Fibroblast of pulmonary artery (primary cell): Measurements from ENCODE around the gene SMTNL2.
A peak's percentile ranks its signal among the peaks of the same experiment; 100 is the strongest.

Source experiments
- DNase-seq: peaks from one replicate; pipeline ENCODE4 v3.0.0-alpha.2; 2010; ENCODE audit warnings: low read depth
- H3K4me3 ChIP-seq: replicated peaks from 2 replicates; pipeline ENCODE4 v1.5.1; 2011; ENCODE audit warnings: low read depth, mild to moderate bottlenecking, control low read depth, low read length, moderate library complexity
- CTCF ChIP-seq: IDR thresholded peaks from 2 replicates; pipeline ENCODE4 v1.5.1; 2011; ENCODE audit warnings: mild to moderate bottlenecking, control low read depth, low read length, inconsistent platforms; ENCODE audit errors: missing control alignments

SMTNL2 gene

GRCh38 chr17:4562015-4562969, 22.0 kb upstream of the SMTNL2 start:
- TF ChIP-seq CTCF, result no peak
- no peak for DNase-seq
- no peak overlapping the region for H3K4me3 ChIP-seq

GRCh38 chr17:4565209-4566141, 18.9 kb upstream of the SMTNL2 start:
- H3K4me3 ChIP-seq, result no peak overlapping the region
- peak; percentile 83 for DNase-seq
- peak; percentile 91 for TF ChIP-seq CTCF

- TF ChIP-seq CTCF, result peak; percentile 82
- no peak overlapping the region for H3K4me3 ChIP-seq
- DNase-seq, result peak; percentile 60
Measured at GRCh38 chr17:4566785-4567184, 17.5 kb upstream of the SMTNL2 start.

GRCh38 chr17:4569591-4569990, 14.7 kb upstream of the SMTNL2 start:
- no peak overlapping the region for H3K4me3 ChIP-seq
- DNase-seq, result no peak
- no peak for TF ChIP-seq CTCF

- no peak overlapping the region for H3K4me3 ChIP-seq
- TF ChIP-seq CTCF, result no peak
- DNase-seq, result no peak
Measured at GRCh38 chr17:4572131-4572530, 12.2 kb upstream of the SMTNL2 start.

- TF ChIP-seq CTCF, result no peak
- no peak overlapping the region for H3K4me3 ChIP-seq
- no peak for DNase-seq
Measured at GRCh38 chr17:4573115-4573514, 11.2 kb upstream of the SMTNL2 start.
